HG03432 (cell line): Measurements from ENCODE around the gene IL1RAPL2.
"Not testable (repeated sequence)": the region's sequence is repeated elsewhere in the genome, so short reads cannot be mapped to it uniquely, and the experiment has no call there.

Source experiments
- ATAC-seq: cut with Tn5 transposase; IDR thresholded peaks from one replicate; pipeline ENCODE4 v1.9.1; 2021; ENCODE audit warnings: mild to moderate bottlenecking, moderate library complexity; ENCODE audit not compliant: unreplicated experiment

IL1RAPL2 gene

DNA sequence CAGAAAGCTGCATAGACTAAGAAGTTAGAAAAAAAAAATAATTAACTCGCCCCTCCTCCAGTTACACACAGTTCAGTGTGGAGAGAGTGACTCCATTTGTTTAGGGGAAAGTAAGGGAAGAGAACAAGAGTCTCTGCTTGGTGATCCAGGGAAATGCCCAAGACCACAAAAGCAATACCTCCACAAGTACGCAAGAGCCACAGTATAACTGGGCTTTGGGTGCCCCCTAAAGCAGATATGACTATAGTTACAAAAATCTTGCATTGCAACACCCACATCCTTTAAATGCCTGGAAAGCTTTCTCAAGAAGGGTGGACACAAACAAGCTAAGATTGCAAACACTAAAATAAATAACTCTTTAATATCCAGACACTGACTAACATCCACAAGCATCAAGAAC lies 1092.1 kb downstream of the IL1RAPL2 start:
- ATAC-seq: no peak

DNA sequence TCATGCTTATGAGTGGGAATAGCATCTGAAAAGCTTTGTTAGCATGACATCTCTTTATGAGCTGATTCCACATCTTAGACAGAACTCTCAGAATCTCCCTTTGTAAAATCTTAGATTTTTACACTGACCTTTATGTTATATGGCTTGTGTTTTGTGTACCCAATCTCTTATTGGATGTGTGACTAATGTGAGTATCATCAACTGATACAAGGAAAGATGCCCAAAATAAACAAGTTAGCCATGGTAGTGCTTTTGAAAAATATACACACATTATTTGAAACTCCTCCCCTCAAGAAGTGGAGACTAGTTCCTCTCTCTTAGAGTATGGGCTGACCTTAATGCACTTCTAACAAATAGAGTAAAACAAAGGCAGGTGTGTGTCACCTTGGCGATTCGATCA lies 1096.2 kb downstream of the IL1RAPL2 start:
- no peak for ATAC-seq

DNA sequence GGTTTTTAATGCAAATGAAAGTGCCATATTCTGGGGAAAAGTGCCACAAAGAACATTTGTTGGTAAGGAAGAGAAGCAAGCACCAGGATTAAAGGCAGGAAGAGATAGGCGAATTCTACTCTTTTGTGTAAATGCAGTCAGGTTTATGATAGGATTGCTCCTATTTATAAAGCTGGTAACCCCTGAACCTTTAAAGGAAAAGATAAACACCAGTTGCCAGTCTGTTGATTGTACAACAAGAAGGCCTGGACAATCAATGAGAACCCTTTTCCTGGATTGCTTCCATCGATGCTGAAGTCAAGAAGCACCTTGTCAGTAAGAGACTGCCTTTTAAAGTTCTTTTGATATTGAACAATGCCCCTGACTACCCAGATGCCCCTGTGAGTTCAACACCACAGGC lies 1098.2 kb downstream of the IL1RAPL2 start:
- no peak for ATAC-seq

DNA sequence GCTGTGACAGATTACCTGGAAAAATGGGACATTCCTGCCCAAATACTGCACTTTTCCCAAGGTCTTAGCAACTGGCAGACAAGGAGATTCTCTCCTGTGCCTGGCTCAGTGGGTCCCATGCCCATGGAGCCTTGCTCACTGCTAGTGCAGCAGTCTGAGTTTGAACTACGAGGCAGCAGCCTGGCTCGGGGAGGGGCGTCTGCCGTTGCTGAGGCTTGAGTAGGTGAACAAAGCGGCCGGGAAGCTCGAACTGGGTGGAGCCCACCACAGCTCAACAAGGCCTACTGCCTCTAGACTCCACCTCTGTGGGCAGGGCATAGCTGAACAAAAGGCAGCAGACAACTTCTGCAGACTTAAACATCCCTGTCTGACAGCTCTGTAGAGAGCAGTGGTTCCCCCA lies 1118.3 kb downstream of the IL1RAPL2 start:
- not testable (repeated sequence) for ATAC-seq

DNA sequence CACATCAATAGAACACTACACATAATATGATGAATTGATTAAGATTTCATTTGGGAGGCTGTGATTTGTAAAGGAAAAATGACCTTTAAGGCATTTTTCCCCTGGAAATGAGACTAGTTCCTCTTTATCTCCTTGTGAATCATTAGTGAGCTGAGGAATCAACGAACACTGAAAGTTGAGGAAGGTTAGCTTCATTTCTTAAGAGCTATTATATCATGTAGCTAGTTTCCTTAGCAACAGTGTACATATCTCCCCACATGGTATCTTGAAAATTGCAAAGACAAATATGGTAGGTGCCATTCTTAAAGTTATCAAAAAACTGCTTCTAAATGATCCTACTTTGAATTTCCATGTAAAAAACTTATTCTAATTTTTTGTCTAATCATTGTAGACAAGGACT lies 1128.8 kb downstream of the IL1RAPL2 start:
- ATAC-seq: no peak

DNA sequence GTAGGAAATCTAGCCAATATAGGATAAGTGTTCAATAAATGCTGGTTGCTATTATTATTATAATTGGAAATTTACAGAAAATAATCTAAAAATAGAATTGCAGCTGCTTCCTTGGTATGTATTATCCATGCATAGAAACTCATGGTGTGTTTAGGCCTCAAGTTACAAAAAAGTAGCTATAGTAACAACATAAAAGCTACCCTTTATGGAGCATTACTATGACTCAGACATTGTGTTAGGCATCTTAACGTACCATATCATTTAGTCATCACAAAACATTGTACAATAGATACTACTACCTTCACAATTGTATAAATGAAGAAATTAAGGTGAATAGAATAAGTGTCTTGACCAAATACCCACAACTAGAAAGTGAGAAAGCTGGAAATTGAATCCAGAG lies 1129.5 kb downstream of the IL1RAPL2 start:
- ATAC-seq: no peak

DNA sequence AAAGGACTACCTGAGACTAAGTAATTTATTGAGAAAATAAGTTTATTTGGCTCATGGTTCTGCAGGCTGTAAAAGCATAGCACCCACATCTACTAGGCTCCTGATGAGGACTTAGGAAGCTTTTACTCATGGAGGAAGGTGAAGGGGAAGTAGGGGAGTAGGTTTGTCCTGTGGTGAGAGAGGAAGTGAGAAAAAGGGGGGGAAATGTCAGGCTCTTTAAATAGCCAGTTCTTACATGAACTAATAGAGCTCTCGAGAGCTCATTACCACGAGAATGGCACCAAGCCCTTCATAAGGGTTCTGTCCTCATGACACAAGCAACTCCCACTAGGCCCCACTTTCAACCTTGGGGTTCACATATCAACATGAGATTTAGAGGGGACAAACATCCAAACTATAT lies 1130.9 kb downstream of the IL1RAPL2 start:
- ATAC-seq: peak; percentile 76

DNA sequence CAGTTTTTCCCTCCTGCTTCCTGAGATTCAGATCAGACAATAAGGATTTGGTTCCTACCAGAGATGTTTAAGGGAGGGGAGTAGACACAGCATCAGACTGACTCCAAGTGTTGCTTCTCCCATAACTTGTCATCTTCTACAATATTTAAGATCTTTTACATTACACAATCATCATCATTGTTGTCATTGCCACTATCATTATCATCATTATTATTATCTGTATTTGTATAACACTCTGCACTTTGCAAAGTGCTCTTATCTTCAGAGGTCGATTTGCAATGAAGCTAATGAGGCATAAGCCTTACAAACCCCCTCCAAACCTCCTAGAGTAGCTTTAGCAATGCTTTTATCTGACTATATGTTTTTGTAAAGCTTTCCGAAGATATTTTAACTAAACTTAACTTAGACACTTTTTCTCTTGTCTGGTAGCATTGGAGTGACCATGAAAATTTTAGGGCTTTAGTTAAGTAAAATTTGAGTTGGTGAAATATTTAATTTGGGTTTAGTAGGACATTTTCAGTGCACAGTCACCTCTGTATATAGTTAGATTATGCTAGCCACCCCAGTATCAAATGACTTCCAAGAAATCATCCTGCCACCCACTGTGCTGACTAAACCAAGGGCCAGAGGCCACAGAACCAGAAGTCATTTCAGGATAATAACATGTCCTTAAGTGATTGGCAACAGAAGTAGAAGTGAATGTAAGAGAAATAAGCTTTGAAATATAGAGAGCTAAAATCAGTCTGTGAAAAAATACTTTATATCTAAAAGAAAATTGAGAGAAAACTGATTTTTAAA lies 1132.2 kb downstream of the IL1RAPL2 start:
- no peak for ATAC-seq

DNA sequence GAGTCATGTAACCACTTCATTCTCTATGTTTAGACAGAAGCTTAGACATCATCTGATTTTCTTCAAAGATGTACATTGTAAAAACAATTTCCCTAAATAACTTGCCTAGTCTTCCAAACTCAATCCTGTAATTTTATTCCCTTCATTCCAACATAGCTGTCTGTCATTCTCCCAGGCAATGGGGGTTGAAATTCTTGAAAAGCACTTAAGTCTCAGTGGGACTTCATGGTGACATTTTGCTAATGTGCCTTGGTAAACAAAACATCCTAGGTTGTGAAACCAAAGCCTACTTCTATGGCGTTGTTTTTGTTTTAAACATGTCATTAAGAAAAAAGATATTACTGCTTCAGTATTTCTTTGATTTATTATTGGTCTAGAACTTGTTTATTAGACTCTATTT lies 1134.3 kb downstream of the IL1RAPL2 start:
- no peak for ATAC-seq

DNA sequence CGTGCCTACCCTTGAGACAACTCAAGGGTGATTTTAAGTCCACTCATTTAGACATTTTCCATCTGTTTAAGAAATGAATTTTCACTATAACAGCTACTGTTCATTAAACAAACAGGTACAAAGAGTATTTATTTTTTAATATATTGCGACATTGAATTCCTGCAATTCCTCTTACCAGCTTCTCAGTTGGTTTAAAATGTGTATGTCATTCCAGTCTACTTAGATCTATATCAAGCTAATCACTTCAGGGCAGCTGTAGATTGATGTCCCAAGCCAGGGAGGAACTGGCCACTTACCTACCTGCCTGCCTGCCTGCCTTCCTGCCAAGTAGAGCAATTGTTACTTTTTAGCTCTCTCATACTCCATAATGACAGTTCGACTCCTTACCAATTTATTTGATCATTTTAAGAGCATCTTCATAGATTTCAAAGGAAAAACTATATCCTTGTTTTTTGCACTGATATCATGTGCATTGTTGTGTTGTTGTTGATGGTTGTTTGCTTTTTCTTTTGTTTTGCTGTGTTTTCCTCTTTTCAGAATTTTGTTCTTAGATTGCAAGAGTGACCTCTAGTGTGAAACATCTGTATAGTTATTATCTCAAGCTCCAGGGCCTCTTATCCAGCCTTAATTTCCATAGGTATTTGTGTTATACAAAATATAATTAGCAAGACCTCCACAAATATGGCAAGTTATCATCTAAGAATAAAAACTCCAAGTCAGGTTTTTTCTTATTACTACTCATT lies 1135.5 kb downstream of the IL1RAPL2 start:
- ATAC-seq: no peak

DNA sequence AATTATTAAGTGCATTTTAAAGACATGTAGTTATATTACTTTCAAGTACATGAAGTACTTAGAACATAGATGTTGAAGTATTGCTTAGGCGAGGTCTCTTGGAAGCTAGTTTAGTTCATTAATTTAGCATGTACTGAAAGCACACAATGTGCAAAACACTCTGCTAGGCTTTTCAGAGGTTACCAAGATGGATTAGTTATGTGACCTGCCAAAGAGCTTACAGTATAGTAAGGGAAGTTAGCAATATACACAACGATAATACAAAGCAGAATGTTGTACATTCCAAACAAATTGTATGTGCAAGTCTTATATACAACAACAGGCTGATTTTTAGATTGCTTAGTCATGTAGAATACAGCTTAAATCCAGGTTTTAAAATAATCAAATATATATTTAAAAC lies 1137.9 kb downstream of the IL1RAPL2 start:
- ATAC-seq: no peak

DNA sequence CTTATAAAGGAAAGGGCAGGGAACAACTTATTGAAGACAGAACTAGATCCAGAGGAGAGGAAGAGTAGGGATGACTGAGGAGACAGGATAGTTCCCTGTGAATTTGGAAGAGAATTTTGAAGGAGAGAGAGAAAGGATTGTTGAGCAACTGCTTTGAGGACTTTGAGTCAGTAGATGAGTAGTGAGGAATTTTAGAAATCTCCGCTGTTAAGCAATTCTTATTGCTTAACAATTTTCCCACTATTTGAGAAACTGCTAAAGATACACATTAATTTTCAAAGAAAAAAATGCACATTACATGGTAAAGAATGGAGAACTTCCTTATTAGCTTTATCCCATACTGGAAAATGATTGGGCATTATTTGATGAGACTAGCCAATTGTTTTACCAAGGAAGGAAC lies 1140.0 kb downstream of the IL1RAPL2 start:
- no peak for ATAC-seq

DNA sequence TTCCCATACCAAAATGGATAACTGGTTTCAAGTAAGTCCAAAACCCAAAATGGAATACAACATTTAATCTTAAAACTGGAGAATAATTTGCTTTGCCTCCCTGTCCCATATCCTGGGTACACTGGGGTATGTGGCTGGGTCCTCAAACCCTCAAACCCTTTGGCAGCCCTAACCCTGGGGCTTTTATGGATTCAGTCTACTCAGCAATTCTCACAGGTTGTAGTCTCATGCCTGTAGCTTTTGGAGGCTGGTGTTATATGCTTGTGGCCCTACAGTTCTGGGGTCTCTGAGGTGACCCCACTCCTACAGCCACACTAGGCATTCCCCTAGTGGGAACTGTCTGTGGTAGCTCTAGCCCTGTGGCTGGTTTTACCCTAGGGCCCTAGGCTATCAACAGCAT lies 1145.8 kb downstream of the IL1RAPL2 start:
- no peak for ATAC-seq

DNA sequence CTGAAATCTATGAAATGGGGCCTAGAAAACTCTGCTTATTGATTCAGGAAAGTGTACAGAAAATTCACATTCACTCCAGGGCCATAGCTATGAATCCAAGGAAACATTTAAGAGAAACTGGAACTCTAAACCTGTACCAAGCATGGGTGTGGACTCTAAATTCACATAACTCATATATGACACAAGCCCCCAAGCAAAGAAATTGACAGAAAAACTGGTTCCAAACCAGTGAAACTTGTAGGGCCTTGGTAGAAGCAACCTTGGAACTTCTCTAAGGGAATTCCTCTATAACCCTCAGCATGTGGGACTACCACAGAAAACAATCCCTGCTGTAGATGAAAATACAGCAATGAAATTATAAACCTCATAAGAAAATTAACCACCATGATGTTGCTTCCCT lies 1149.7 kb downstream of the IL1RAPL2 start:
- no peak for ATAC-seq

DNA sequence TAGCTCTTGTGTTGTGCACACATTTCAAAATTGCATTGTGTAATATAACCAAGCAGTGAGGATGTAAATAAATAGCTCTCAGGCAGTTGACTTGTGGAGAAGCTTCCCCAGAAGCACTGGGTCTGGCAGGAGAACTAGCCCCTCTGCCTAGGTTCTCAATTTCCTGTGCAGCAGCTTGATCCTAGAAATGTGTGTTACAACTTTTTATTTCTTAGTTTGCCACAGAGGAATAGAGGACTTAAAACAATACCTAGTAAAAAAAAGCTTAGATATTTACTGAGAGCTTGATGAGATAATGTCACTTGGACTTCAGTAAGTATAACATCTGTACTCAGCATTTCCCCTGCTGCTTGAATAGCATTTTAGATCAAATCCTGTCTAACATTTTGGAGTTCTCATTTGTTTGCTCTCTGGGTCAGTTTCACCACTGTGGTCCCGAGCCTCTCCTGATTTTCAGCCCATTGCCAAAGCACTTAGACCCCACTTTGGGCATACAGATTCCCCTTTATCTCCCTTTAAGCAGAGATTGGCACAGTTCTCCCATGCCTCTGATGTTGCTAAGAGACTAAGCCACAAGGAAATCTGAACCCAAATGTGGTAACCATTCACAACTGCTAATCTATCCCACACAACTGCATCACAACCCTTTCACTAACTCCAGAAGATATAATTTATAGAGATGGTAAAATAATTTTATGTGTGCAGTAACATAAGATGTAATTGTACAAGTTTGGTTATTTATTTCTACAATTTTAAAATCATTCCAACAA lies 1158.2 kb downstream of the IL1RAPL2 start:
- ATAC-seq: no peak

DNA sequence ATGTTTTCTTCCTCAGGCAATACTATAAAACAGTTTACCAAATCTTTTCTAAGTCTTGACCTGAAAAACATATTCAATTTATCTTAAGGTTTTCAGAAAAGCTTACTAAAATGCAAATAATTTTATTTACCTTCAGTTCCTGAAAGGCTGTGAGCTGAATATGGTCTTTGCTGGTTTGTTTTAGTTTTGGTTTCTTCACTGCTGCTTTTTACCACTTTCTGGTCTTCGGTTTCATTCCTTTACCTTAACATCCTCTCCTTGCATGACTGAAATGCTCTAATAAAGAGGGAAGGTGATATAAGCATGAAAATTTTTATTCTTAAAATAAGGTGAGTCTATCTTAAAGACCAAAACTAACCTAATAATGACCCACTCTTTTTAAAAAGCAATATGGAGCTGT lies 1159.2 kb downstream of the IL1RAPL2 start:
- ATAC-seq: peak; percentile 92

DNA sequence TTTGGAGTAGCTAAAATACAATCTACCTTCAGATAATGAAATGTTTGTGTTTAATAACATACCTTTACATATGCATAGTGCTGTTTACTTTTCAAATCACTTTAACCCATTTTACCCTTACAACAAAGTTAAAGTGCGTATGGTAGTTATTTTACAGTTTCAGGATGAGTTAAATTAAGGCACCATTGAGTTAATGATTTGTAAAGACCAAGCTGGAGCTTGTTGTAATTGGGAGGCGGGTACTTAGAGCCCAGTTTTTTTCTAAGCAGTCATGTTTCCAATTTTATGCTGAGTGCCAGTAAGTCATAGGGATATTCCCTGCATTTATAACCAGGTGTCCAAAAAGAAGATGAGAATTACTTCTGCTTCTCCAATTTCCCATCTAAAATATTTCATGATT lies 1172.2 kb downstream of the IL1RAPL2 start:
- peak; percentile 87 for ATAC-seq

DNA sequence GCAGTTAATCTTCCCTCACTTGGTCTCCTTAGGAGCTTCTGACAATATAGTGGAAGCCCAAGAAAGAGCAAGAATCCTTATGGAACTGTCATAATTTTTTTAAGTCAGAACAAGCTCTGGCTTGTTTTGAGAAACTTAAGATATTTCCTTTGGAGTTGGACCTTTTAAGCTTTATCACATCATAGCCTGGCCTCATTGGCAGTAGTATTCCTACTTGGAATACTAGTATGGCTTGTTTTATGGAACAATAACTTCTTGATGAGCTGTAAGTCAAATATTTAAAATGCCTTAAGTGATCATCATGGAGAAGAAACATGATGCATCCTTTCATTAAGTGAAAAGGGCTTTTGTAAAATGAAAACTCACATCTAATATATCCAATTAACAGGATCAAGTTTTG lies 1178.3 kb downstream of the IL1RAPL2 start:
- no peak for ATAC-seq

DNA sequence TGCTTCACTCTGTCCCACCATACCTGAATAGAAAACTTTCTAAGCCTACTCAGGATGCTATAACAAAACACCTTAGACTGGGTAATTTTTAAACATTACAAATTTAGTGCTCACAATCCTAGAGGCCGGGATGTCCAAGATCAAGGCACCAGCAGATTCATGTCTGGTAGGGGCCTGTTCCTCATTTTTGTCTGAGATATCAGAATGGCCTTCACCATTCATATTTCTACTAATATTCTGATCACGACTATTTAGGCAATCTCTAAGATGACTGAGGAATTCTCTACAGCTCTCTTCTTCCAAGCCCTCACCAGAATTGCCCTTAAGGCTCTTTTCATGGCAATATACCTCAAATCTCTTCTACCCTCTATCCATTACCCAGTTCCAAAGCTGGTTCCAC lies 1178.9 kb downstream of the IL1RAPL2 start:
- no peak for ATAC-seq

DNA sequence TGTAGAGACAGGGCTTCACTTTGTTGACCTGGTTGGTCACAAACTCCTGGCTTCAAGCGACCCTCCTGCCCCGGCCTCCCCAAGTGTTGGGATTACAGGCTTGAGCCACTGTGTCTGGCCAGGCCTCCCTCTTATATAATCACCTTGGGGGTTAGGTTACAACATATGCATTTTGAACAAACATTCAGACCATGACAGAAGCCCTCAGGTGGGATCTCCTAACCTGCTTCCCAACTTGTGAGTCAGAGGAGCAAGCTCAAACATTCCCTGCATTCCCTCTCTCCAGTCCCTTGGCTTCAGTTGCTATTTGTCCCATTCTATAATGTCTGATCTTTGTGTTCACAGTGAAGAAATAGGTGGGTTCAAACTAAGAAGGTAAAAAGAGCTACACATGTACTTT lies 1179.9 kb downstream of the IL1RAPL2 start:
- ATAC-seq: no peak

DNA sequence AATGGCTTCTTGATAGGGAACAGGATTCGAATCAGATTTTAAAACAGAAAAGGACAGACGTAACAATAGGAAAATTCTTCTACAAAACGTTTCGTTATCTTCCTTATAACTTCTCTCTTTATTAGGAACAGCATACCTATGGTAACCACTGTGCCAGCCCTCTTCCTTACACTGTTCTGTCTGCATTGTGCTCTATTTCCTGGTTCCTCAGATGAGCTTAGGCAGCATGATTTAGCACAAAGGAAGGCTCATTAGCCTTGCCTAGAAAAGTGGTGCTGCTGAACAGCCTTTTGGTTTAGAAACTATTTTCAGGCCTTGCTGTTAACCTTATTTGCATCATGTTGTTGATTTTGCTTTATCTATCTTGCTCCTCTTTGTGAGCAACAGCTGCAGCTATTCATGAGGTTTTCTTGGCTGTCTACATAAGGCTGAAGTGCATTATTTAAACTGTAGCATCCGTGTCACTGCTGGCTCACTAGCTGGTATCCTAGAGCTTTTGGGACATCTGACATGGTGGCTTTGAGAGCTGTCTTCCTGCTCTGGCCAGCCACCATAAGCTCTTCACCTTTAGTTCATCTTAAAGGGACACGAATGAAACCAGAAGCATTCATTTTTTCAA lies 1186.4 kb downstream of the IL1RAPL2 start:
- ATAC-seq: no peak
